GM12875 (cell line): ENCODE results near the gene CRACDL.

Experiments used
- H3K4me3 ChIP-seq: one replicate; pipeline ENCODE4 v1.5.1; 2011; ENCODE audit warnings: low read depth, low read length, control low read depth
- CTCF ChIP-seq: IDR thresholded peaks from 2 replicates; pipeline ENCODE4 v1.5.1; 2011; ENCODE audit warnings: low read depth, mild to moderate bottlenecking, control low read depth, inconsistent platforms, low read length, moderate library complexity, borderline replicate concordance; ENCODE audit not compliant: insufficient read depth

Gene CRACDL

GRCh38 chr2:98893911-98894321 lies 42.1 kb downstream of the CRACDL start:
- H3K4me3 ChIP-seq, result no peak overlapping the region
- TF ChIP-seq CTCF, result no peak

- no peak for TF ChIP-seq CTCF
- no peak overlapping the region for H3K4me3 ChIP-seq
These were observed 43.2 kb downstream of the CRACDL start for GRCh38 chr2:98892871-98893270.

GRCh38 chr2:98891591-98891990 lies 44.4 kb downstream of the CRACDL start:
- TF ChIP-seq CTCF, result no peak
- H3K4me3 ChIP-seq, result no peak overlapping the region

GRCh38 chr2:98886066-98886554 lies 49.9 kb downstream of the CRACDL start:
- no peak for TF ChIP-seq CTCF

DNA sequence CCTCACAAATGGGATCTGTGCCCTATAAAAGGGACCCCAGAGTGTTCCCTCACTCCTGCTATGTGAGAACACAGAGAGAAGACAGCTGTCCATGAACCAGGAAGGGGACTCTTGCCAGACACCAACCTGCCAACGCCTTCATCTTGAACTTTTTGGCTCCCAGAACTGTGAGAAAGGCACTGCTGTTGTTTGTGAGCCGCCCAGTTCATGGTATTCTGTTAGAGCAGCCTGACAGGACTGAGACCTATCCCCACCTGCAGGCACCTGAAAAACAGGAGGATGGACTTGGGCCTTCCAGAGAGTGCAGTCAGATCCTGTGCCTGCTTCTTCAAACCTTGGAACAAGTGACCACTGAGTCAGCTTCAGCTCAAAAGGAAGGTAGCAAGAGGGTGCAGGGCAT lies 51.4 kb downstream of the CRACDL start:
- no peak for TF ChIP-seq CTCF
- H3K4me3 ChIP-seq, result no peak overlapping the region

More at GRCh38 chr2:98886066-98886554, 49.9 kb downstream of the CRACDL start:
- no peak overlapping the region for H3K4me3 ChIP-seq

- no peak for TF ChIP-seq CTCF
- no peak overlapping the region for H3K4me3 ChIP-seq
These were observed 52.2 kb downstream of the CRACDL start for GRCh38 chr2:98883780-98884211.

DNA sequence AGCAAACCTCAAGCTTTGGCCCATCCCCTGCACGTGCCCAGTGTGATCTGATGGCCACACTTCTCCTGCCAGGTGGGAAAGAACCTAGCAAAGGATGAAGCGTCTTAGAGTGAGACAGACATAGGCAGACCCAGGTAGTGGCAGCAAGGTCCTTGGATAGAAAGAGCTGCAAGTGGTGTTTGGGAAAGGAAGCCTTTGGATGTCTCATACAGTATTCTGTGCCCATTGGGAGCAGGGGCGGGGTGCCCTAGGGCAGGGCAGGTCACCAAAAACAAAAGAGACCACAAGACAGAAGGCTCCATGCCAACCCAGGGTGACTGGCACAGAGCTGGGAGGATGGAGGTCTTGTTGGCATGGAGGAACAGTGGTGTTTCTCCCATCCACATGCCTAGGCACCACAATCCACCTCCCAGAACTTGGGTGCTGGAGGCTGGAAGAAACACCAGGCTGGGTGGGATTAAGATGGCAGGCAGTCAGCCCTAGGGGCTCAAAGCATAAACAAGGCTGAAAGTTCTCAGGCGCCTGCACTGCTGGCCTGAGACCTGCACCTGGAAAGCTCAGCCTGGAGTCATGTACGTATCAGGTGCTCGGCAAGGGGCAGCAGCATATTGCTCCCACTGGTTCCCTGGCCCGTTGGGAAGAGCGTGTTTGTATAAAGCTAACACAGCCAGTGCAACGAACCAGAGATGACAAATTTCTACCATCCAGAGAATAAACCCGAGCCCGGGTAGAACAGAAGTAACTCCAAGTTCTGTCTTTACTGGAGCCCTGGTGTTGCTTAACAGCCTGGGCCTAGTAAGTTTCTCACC lies 52.9 kb downstream of the CRACDL start:
- H3K4me3 ChIP-seq, result no peak overlapping the region
- no peak for TF ChIP-seq CTCF
